SH-SY5Y (cell line): ENCODE results near the gene KCNE3.

Source experiments
- GATA2 ChIP-seq: IDR thresholded peaks from 2 replicates; pipeline ENCODE4 v1.6.1; 2011; ENCODE audit warnings: mild to moderate bottlenecking, low read depth, low read length
- GATA3 ChIP-seq: IDR thresholded peaks from 2 replicates; pipeline ENCODE4 v1.6.1; 2011; ENCODE audit warnings: low read depth, mild to moderate bottlenecking, low read length, moderate library complexity

DNA sequence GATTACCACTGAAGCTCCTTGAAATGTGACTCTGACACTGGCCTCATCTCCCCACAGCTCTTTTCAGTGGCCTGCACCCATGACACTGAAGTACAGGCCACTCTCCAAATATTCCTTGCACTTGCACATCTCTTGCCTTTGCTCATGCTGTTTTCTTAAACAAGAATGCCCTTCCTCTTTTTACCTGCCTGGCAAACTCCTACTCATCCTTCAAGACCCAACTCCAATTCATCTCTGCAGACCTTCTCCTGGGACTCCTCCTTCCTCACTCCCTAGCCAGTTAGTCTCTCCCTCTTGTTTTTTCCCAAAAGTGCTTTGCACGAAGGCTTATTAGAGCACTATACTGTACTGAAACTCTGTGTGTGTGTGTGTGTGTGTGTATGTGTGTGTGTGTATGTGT, 2.6 kb downstream of the KCNE3 start:
- TF ChIP-seq GATA2 (no peak), GATA3 (no peak)
